Activated effector memory CD4-positive, alpha-beta T cell treated with anti-CD3 and anti-CD28 coated beads, Interleukin-2, amount 50 U/mL, for 16 hours (primary cell): ENCODE measurements around the gene SPDL1.
A peak's percentile ranks its signal among the peaks of the same experiment; 100 is the strongest.

Experiments used
- DNase-seq: peaks from one replicate; pipeline ENCODE4 v3.0.0-alpha.2; 2020

SPDL1 gene, protein sequence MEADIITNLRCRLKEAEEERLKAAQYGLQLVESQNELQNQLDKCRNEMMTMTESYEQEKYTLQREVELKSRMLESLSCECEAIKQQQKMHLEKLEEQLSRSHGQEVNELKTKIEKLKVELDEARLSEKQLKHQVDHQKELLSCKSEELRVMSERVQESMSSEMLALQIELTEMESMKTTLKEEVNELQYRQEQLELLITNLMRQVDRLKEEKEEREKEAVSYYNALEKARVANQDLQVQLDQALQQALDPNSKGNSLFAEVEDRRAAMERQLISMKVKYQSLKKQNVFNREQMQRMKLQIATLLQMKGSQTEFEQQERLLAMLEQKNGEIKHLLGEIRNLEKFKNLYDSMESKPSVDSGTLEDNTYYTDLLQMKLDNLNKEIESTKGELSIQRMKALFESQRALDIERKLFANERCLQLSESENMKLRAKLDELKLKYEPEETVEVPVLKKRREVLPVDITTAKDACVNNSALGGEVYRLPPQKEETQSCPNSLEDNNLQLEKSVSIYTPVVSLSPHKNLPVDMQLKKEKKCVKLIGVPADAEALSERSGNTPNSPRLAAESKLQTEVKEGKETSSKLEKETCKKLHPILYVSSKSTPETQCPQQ

DNA sequence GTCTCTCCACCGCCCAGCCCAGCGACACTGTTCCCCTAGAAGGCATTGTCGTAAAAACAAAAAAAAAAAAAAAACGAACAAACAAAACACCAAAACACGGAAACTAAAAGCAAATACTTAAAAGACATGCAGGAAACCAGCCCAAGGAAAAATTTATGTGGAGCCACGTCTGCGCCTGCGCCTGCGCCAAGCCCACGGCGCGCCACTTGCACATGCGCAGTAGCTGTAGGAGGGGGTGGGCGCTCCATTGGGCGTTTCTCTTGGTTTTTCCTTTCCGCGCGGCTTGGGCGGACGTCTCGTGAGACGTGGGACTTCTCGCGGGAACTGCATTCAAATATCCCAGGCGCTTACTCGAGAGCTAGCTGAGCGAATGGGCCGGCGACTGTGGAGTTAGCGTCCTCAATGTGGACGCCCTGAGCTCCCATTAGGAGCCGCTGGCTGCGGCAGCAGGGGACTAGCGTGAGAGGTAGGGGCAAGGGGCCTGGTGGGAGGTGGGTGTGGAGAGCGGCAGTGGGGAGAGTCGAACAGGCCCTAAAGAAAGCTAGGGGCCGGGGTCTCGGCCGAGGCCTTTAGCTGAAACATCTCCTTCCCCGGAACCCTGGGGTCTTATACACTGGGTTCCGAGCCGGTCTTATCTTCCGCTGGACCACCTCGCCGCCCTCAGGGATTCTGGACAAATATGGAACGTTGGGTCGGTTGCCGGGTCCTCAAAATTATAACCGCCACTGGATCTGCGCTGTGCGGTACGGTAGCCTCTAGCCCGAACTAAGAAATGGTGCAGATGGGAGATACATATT, at the start of gene SPDL1:
SPDL1 (plus strand) TSS at position 350 of the 797 bp plus-strand sequence. CDS start 4,644 bp downstream, outside the sequence.
- DNase-seq = peak; percentile 97

DNA sequence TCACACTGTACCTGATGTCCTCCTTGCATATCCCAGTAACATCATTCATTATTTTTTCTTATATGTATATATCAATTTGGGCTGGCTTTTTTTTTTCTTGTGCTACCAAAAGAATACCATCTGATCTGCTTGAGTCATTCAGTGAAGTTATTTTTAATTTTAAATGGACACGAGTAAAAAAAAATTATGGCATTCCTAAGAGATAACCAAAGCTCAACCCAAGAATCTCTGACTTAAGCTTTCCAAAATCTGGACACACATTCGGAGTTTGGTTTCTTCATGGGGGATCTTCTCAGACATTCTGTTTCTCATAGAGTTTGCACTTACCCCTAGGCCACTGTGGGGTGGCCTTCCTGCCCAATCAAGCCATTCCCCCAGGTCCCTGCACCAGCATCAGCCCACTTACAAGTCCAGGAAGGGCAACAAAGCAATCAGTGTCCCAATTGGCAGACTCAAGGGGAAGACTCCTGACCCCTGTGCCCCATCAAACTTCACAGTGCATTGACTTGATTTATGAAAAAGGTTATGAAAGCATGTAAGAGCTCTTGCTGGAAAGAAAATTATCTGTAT, 49.2 kb upstream of the SPDL1 start:
- DNase-seq = no peak

DNA sequence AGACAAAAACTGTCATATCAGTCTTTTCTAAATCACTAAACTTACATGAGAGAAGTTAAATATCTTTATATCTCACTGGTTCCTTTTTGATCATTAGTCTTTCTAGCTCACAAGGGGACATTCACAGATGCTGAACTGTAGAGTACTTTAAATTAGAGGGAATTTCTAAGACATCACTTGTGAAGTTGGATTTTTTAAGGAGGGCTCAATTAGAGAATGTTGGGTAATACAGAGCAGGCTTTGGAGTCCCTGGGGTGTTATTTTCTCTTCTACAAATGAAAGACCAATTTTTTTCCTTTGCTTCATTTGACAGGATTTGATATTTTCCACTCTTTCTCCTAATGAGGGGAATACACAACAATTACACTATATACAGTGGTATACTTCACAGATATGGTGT, 48.6 kb upstream of the SPDL1 start:
- DNase-seq = no peak

DNA sequence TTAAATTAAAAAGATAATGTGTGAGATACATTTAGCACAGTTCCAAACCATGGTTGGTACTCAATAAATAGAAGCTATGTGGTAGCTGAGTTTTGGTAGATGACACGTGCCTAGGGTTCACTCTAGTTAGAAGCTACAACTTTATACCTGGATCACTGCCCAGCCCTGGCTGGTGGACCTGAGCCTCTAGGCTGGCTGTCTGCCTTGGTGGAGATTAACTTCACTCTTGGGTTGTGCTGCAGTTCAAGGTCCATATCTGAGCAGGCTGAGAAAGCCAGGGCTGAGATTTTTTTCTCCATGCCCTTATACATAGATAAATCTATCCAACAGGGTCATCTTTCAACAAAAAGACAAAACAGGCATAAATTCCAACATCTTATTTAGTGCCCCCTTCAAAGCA, 44.6 kb upstream of the SPDL1 start:
- DNase-seq = no peak

DNA sequence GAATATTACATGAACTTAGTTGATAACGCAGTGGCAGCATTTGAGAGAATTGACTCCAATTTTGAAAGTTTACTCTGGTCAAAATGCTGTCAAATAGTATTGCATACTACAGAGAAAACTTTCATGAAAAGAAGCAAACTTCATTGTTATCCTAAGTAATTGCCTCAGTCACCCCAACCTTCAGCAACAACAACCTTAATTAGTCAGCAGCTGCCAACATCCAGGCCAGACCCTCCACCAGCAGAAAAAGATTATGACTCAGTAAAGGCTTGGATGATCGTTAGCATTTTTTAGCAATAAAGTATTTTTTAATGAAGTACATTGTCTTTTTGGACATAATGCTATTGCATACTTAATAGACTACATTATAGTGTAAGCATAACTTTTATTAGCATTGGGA, 40.8 kb upstream of the SPDL1 start:
- DNase-seq = no peak

DNA sequence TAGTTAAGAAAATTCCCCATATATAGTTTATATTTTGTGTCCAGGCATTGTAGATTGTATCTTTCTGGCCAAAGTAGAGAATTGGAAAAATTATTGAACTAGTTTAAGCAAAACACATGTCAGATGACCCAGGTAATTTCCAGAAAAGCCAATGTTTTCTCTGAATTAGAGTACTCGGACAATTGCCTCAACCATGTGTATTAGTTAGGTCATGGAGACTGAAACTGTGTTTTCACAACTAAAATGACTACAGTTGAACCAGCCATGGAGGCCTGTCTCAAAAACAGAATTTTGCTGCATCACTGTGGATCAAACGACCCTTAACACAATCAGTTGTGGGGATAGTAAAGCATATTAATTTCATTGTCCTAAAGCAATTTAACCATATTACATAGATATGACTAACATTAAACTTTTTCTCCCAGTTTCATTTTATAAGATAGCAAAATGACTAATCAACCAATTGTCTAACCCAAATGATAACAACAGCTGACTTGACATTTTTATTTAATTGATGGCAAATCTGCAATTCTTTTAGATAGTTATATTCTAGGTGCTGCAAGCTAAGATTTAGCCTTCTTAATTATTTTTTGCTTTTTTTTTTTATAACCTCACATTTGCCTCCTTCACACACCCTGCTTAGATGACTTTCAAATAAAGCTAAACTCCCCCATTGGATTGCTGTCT, 39.2 kb upstream of the SPDL1 start:
- no peak for DNase-seq

DNA sequence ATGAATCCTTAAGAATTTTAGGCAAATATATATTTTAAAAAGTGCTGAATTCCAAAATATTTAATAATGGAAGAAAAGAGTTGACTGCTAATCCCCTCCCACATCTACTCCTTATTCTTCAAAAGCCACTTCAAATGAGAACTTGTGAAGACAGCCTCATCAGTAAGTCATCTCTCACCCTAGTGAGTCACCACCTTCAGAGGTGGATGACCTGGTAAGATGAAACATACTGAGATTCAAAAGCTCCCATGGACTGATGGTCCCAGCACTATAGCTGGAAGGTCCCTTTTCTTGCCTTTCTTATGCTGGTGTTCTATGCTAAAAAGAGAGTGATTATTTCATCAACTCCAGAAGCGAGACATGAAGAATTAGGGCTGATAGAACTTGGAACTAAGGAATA, 37.8 kb upstream of the SPDL1 start:
- no peak for DNase-seq

DNA sequence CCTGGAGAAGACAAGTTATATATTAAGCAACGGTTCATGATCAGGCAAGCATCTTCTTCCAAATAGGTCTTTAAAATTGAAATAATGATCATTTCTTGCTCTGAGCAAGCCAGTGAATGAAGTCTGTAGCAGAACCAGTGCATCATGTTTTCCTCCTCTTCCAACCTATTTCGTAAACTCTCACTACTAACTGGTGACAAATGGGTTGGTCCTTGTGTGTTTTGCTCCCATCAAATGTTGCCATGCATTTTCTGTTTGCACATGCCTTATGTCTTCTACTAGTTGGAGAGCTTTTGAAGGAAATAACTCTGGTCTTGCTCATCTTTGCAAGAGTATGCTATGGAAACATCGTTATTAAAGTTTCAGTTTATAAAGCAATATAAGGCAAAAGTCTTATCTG, 37.2 kb upstream of the SPDL1 start:
- DNase-seq = no peak

DNA sequence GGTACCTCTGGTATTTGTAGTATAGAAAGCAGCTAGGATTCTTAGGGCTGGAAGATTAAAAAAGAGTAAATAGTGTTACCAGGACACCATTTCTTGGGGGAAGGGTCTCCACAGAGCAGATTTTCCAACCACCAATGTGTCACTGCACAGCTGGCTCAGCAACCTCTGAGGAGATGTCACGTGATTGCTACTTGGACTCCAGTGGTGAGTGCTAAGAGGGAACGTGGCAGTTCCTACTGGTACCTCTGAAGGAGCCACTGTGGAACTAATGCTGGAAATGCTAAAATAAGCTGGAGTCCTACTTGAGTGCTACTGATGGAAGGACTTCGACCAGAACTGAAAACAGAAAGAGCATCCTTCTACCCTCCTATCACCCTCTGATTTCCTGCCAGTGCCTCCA, 36.1 kb upstream of the SPDL1 start:
- DNase-seq = no peak

DNA sequence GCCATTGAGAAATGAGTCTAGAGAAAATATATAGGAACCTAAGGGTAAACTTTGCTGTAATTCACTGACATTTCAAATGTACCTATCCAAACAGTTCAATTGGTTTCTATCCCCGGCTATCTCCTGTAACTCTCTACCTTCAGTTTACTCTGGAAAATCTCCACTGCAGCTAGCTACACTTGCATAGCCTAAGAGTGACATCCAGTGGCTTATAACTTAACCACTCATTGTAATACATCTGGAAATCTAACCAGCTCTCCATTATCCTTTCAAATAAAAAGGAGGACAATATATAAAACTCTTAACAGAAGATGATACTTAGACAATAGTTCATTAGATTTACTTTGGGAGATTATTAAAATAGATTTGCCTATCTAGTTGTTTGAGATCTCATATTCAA, 35.3 kb upstream of the SPDL1 start:
- no peak for DNase-seq

DNA sequence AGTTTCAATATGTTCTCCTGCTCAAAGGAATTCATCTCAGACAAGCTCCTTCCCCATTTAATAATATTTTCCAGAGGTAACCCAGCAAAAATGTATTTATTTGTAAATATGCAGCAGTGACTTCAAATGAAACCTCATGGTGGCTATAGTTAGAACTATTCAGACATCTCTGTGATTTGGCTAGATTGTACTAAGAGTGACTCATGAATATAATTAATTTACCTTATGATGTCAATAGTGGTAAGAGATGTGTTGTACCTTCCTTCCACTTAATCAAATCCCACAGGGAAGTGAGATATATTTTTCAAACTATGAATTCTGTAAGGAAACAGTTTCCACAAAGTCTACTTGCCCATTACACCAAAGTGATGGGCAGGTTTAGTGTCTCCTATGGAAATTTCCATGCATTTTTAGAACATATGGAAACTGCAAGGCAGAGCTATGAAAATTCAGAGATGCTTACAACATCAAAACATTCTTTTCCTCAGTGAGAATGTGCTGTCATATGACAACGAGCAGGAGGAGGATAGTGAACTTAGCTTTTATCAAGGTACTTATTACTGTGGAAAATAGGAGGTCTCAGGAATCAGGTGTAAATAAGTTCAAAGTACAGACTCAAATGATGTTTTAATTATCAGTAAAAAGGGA, 34.0 kb upstream of the SPDL1 start:
- no peak for DNase-seq

DNA sequence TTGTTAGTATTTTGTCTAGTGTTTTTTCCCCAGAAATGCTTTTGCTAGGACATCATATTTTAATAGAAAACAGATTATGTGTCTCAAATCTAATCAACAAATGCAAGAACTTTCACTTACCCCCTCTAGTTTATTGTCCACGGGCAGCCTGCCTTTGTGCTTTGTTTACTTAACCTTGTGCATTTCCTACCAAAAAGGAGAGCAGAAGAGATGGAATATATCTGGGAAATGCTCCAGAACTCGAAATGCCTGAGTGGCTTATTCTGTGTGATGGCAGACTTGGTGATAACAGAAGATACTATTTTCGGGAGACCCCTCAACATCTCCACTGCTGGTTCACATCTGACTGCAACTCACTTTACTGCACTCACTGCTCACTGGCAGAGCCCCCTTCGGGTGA, 33.3 kb upstream of the SPDL1 start:
- no peak for DNase-seq

DNA sequence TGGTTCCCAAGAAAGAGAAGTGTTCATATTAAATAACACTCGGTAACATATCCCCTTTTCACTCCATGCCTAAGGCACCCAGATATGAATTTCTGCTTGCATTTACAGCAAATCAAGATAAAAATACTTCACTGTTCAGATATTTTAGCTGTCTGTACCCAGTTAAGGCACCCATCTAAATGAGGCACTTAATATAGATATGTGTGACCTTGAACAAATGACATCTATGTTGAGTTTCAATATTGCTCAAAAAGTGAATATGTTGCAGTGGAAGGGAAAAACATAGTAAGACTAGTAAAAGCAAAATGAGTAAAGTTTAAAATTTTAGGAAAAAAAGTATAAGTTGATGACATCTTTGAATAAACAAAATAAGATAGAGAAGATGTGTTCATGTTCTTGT, 32.4 kb upstream of the SPDL1 start:
- no peak for DNase-seq

DNA sequence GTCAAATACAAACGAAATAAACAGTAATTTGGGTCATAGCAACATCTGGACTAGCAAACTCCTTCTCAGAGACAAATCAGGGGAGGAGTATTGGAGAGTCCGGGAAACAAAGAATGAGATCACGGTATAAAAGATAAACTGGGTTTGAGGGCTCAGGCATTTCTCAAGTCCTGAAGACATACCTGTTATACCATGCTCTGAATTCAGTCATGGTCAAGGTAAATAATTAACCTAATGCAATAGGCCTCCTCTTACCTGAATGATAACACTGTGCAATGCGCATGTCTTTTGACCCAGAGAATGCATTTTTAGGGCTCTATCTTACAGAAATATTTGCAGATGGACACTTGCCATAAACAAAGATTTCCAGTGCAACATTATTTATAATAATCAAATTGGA, 31.9 kb upstream of the SPDL1 start:
- no peak for DNase-seq

DNA sequence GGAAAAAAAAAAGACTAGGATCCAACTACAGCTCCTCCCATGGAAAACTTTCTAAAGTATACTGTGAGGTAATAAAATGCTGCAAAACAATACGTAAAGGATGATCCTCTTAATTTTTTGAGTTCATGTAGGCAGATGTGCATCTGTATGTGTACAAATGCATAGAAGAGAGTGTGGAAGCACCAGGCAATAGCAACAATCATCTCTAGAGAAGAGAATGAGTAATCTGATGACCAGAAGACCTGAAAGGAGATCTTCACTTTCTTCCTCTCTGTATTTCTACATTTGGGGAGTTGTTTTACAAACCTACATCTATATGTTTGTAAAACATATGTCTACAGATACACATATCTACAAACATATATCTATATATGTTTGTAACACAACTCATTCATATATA, 29.3 kb upstream of the SPDL1 start:
- DNase-seq = no peak

DNA sequence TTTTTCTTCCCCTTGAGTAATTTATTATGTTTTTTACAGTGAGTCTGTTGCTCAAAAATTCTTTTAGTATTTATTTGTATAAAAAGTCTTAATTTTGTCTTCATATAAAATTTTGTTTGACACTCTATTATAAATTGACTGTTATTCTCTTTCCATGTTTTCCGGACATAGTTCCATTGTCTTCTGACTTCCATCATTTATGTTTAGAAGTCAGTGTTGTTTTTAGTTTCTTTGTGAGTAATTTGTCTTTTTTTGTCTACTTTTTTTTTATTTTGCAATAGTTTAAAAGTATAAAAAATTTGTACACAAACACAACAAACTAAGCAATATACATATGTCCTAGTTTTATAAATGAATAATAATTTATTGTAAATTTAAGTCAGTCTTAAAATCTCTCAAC, 25.7 kb upstream of the SPDL1 start:
- no peak for DNase-seq

DNA sequence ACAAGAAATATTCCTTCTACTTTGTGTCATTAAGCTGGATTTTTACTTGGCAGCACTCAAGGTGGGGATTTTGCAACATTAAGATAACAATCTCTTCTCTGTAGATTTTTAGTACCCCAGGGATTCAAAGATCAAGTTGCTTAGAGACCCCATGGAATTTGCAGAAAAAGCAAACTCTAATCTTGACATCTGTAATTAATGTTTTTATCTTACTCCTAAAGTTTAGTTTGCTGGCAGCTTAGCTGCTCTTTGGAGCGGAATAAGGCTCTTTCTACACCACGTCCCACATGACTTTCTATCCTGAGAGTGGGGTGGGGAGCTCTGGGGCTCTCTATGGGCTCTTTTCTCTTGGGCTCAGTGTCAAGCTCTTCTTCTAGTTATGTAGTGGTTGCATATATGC, 21.7 kb upstream of the SPDL1 start:
- no peak for DNase-seq

DNA sequence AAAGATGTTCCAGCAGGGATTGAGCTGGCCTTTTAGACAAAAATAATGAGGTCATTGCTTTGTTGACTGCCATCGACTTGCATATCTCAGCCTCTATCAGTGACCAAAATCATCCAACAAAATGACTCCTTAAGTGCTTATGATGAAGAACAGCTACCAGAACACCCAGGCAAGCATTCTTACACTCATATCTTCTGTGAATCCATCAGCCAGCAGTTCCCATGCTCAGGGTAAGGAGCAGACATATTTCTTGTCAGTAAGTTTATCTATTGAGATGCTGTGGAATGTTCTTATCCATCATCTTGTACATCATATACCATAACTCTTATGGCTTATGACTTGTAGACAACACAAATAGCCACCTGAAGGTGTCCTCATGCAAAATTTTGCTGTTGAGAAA, 20.2 kb upstream of the SPDL1 start:
- DNase-seq = no peak

DNA sequence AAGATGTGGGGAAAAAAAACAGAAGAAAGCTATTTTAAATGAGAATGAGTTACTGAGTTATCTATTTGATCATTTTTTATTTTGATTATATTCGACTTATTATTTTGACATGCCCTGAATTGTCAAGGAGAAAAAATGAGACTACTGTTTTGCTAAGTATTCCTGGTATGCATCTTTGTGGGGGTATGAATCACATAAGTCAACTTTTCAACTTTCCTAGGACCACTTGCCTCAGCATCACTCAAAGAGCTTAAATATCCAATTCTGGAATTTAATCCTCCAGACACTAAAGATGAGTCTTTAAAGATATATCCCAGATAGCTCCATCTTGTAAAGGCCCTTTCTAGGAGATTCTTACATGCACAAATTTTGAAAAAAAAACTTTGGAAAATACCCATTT, 17.4 kb upstream of the SPDL1 start:
- no peak for DNase-seq

DNA sequence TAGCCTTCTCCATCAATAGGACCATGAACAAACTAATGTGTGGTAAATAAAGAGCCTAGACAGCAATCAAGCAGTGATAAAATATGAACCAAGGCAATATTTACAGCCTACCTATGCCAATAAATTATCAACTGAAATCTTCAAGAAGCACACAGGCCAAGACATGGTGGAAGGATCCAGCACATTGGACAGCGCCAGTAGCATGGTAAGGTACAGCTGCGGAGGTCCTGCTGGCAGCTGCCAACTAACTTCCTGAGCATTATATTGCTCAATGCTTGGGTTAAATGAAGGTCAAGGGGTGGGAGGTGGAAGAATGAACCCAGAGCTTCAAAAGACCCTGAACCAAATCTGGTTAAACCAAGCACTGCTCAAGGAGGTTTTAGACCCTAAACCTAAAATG, 16.5 kb upstream of the SPDL1 start:
- DNase-seq = no peak

DNA sequence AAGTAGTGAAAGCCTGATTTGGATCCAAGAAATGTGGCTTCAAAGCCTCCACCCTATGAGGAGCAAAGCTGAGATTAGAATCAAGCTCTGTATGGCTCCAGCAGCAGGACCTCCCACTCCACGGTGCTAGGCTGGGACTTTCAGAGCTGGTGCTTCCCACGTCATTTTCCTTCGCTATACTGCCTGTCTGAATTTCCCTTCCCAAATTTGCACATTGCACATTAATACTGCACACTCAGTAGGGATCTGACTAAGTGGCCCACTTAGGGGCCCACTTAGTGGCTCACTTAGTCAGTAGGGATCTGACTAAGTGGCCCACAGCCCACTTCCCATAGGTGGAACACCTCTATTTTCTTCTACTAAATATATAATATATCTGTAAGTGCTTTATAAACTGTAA, 14.1 kb upstream of the SPDL1 start:
- DNase-seq = no peak

DNA sequence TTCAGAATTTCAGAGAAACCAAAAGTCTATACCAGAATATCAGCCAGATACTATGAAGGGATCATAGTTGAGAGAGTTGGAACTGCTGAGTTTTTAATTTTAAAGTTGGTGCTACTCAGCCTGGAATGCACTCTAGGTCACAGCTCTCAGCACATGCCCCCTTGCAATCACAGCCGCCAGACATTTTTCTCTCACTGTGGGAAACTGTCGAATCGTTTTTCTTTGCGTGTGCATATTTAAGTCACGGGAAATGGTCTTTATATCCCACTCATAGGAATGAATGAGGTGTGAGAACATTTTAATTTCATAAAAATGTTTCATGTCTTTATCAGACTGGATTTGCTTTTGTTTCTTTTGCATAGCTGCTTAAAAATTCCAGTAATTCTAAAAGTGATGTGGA, 12.2 kb upstream of the SPDL1 start:
- no peak for DNase-seq
